GM12878 (cell line): ENCODE data around the gene HYPK. TPM values are rescaled to one million over a fixed set of nuclear protein-coding genes. Genes with fewer than 3 reads are reported as not detected.

Experiments used
- ATF3 ChIP-seq: IDR thresholded peaks from 2 replicates; pipeline ENCODE4 v1.6.1; 2011; ENCODE audit warnings: low read depth, mild to moderate bottlenecking, low read length, moderate library complexity, borderline replicate concordance; ENCODE audit errors: extremely low read depth
- CHD4 ChIP-seq: fragments of 200-600 bp; sonication (generic); IDR thresholded peaks from 2 replicates; pipeline ENCODE4 v1.6.1; 2016; ENCODE audit warnings: mild to moderate bottlenecking
- IKZF1 ChIP-seq: fragments of 450-650 bp; conservative IDR thresholded peaks from 2 replicates; pipeline ENCODE4 v1.6.1; 2017; ENCODE audit warnings: antibody characterized with exemption, mild to moderate bottlenecking
- JUNB ChIP-seq: IDR thresholded peaks from 2 replicates; pipeline ENCODE4 v1.6.1; 2016; ENCODE audit warnings: antibody characterized with exemption, mild to moderate bottlenecking
- MEF2A ChIP-seq: IDR thresholded peaks from 2 replicates; pipeline ENCODE4 v1.6.1; 2011; ENCODE audit warnings: low read depth, mild to moderate bottlenecking, low read length, moderate library complexity; ENCODE audit not compliant: insufficient read depth
- MTA2 ChIP-seq: fragments of 450-650 bp; IDR thresholded peaks from 2 replicates; pipeline ENCODE4 v1.6.1; 2016; ENCODE audit warnings: low read depth, mild to moderate bottlenecking, moderate library complexity
- NFYB ChIP-seq: IDR thresholded peaks from 2 replicates; pipeline ENCODE4 v1.6.1; 2011; ENCODE audit warnings: low read depth, mild to moderate bottlenecking, low read length, improper control_type of control experiment, moderate library complexity; ENCODE audit not compliant: insufficient read depth
- NRF1 ChIP-seq: conservative IDR thresholded peaks from 2 replicates; pipeline ENCODE4 v1.6.1; 2011; ENCODE audit warnings: mild to moderate bottlenecking, low read depth, low read length, improper control_type of control experiment
- PAX8 ChIP-seq: fragments of 450-650 bp; IDR thresholded peaks from 2 replicates; pipeline ENCODE4 v1.6.1; 2017; ENCODE audit warnings: mild to moderate bottlenecking, moderate library complexity
- POLR2AphosphoS5 ChIP-seq: IDR thresholded peaks from 2 replicates; pipeline ENCODE4 v1.6.1; 2011; ENCODE audit warnings: mild to moderate bottlenecking, low read length, inconsistent platforms
- RCOR1 ChIP-seq: conservative IDR thresholded peaks from 2 replicates; pipeline ENCODE4 v1.6.1; 2012; ENCODE audit warnings: low read depth, low read length, improper control_type of control experiment
- SP1 ChIP-seq: IDR thresholded peaks from one replicate; pipeline ENCODE4 v1.6.1; 2011; ENCODE audit warnings: low read depth, low read length
- SREBF1 ChIP-seq: IDR thresholded peaks from 2 replicates; pipeline ENCODE4 v1.6.1; 2012; ENCODE audit warnings: mild to moderate bottlenecking, low read length
- SREBF2 ChIP-seq: IDR thresholded peaks from 2 replicates; pipeline ENCODE4 v1.6.1; 2012; ENCODE audit warnings: mild to moderate bottlenecking, low read length
- SRF ChIP-seq, 2 experiments: IDR thresholded peaks; 2 replicates each; pipeline ENCODE4 v1.6.1; 2011; ENCODE audit warnings: low read depth in 2 of 2, low read length in 2 of 2, mild to moderate bottlenecking in 1 of 2, moderate library complexity in 1 of 2
- YBX1 ChIP-seq: fragments of 450-650 bp; IDR thresholded peaks from 2 replicates; pipeline ENCODE4 v1.6.1; 2016; ENCODE audit warnings: antibody characterized with exemption
- ZNF622 ChIP-seq: fragments of 450-650 bp; IDR thresholded peaks from 2 replicates; pipeline ENCODE4 v1.6.1; 2017; ENCODE audit warnings: mild to moderate bottlenecking, inconsistent platforms
- ZNF687 ChIP-seq: fragments of 450-650 bp; IDR thresholded peaks from 2 replicates; pipeline ENCODE4 v1.6.1; 2017; ENCODE audit warnings: mild to moderate bottlenecking, moderate library complexity
- polyA plus RNA-seq, 11 experiments: library from polyadenylated mRNA; depleted of rRNA in 4 of 11; unstranded in 6 of 11; stranded (reverse) in 5 of 11; fragments of >200 nt; fragmentation: Nextera tagmentation in 4 of 11; fragmentation: Illumina TruSeq in 1 of 11; extraction: Ambion mirVana in 4 of 11; extraction: Trizol in 1 of 11; gene quantifications; 1 replicate in 1 of 11; 2 replicates in 10 of 11; pipeline versions ENCODE4 v1.2.1 to v1.2.3, GENCODE V29; 2011 to 2016; ENCODE audit warnings: inconsistent platforms in 2 of 11, missing spikeins in 2 of 11, low read depth in 1 of 11
- total RNA-seq, 4 experiments: library from RNA; depleted of rRNA in 3 of 4; stranded (reverse); fragments of >200 nt in 3 of 4; fragmentation: Illumina TruSeq in 1 of 4; extraction: Trizol in 1 of 4; gene quantifications; 2 replicates each; pipeline versions ENCODE4 v1.2.1 to v1.2.3, GENCODE V29; 2013 to 2021
- TF ChIP-seq, protein P1 (sequence below): fragments of 450-650 bp; IDR thresholded peaks from 2 replicates; pipeline ENCODE4 v1.6.1; 2016; ENCODE audit warnings: mild to moderate bottlenecking, moderate library complexity, borderline replicate concordance

HYPK gene
- total and polyA plus RNA-seq, 10 of the 15 experiments (the other 5 are each of a cell fraction or from before 2014, with no cell fraction given) = 8.0 to 38.4 (median 17.5) TPM

GRCh38 chr15:43824302-43825246, 24.2 kb downstream of the HYPK start, which contains the start of gene MFAP1 (continued):
- TF ChIP-seq, protein P1, sequence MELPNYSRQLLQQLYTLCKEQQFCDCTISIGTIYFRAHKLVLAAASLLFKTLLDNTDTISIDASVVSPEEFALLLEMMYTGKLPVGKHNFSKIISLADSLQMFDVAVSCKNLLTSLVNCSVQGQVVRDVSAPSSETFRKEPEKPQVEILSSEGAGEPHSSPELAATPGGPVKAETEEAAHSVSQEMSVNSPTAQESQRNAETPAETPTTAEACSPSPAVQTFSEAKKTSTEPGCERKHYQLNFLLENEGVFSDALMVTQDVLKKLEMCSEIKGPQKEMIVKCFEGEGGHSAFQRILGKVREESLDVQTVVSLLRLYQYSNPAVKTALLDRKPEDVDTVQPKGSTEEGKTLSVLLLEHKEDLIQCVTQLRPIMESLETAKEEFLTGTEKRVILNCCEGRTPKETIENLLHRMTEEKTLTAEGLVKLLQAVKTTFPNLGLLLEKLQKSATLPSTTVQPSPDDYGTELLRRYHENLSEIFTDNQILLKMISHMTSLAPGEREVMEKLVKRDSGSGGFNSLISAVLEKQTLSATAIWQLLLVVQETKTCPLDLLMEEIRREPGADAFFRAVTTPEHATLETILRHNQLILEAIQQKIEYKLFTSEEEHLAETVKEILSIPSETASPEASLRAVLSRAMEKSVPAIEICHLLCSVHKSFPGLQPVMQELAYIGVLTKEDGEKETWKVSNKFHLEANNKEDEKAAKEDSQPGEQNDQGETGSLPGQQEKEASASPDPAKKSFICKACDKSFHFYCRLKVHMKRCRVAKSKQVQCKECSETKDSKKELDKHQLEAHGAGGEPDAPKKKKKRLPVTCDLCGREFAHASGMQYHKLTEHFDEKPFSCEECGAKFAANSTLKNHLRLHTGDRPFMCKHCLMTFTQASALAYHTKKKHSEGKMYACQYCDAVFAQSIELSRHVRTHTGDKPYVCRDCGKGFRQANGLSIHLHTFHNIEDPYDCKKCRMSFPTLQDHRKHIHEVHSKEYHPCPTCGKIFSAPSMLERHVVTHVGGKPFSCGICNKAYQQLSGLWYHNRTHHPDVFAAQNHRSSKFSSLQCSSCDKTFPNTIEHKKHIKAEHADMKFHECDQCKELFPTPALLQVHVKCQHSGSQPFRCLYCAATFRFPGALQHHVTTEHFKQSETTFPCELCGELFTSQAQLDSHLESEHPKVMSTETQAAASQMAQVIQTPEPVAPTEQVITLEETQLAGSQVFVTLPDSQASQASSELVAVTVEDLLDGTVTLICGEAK = peak; percentile 87; the same call in 1 of the 2 replicates
- no peak for TF ChIP-seq JUNB
- no peak for TF ChIP-seq SRF (IDR thresholded peaks at IDR 0.05; ENCODE audit: low read depth in 2 of 2, low read length in 2 of 2)
- TF ChIP-seq SREBF1 = no peak
- no peak for TF ChIP-seq CHD4
- no peak for TF ChIP-seq PAX8
- TF ChIP-seq ZNF622 = no peak
- TF ChIP-seq SP1 = peak; percentile 28
- TF ChIP-seq YBX1 = no peak
- TF ChIP-seq POLR2AphosphoS5 = peak; percentile 99
- no peak for TF ChIP-seq SREBF2
- TF ChIP-seq ATF3 = no peak
- peak; percentile 61 for TF ChIP-seq NRF1
- TF ChIP-seq MEF2A = no peak
- peak; percentile 62; the same call in 1 of the 2 replicates for TF ChIP-seq NFYB
- no peak for TF ChIP-seq RCOR1
- peak; percentile 90 for TF ChIP-seq ZNF687
- no peak for TF ChIP-seq MTA2
- TF ChIP-seq IKZF1 = peak; percentile 83
